ENCODE data around the gene TMEM143.

GRCh38 chr19:48359123-48359522, 4.6 kb downstream of the TMEM143 start:
- TF ChIP-seq YY1 (IDR thresholded peaks at IDR 0.05; ENCODE audit: insufficient read depth, insufficient read length) (no peak), SUZ12 (IDR thresholded peaks at IDR 0.05; ENCODE audit: extremely low read depth, insufficient read depth, insufficient read length) (no peak), ZNF274 (IDR thresholded peaks at IDR 0.05; ENCODE audit: low read depth, low read length) (no peak)

Measured in NT2/D1 (cell line).